Measurements from ENCODE around the gene LPP.

The LPP gene

GRCh38 chr3:188759336-188760005, 605.5 kb downstream of the LPP start:
- POLR2A ChIA-PET: no interaction called here
- DNase-seq (ENCODE audit: extremely low spot score): no peak
- CTCF ChIA-PET: no interaction called here
- TF ChIP-seq FOXK2 (IDR thresholded peaks at IDR 0.05) (no peak), HDGF (IDR thresholded peaks at IDR 0.05; ENCODE audit: borderline replicate concordance) (no peak), NFRKB (IDR thresholded peaks at IDR 0.05) (no peak), LEF1 (IDR thresholded peaks at IDR 0.05; ENCODE audit: borderline replicate concordance) (no peak), FOXA1 (IDR thresholded peaks at IDR 0.05) (no peak), PKNOX1 (IDR thresholded peaks at IDR 0.05) (no peak), FOXM1 (IDR thresholded peaks at IDR 0.05; ENCODE audit: borderline replicate concordance) (no peak), TARDBP (IDR thresholded peaks at IDR 0.05) (no peak), ELF4 (IDR thresholded peaks at IDR 0.05) (no peak), CTBP1 (IDR thresholded peaks at IDR 0.05; ENCODE audit: borderline replicate concordance) (no peak), SUZ12 (IDR thresholded peaks at IDR 0.05) (no peak), ARNT (IDR thresholded peaks at IDR 0.05) (no peak)

DNA sequence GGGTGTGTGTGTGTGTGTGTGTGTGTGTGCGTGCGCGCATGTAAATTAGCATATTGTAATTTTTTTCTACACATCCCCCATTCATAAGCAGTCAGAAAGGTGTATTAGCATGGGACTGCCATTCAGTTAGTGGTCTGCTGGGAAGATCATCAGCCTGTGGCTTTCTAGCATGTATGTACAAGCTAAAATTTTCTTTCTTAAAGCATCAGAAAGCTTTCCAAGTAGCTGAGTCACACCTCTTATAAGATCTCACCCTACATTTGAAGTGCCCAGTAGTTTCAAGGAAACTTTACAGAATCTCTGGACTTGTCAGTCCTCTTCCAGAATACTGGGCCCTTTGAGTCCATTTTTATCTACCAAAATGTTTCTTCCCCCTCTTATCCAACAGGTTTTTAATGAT, 606.5 kb downstream of the LPP start:
- POLR2A ChIA-PET: no interaction called here
- DNase-seq (ENCODE audit: extremely low spot score): no peak
- no peak for TF ChIP-seq FOXA1 (IDR thresholded peaks at IDR 0.05)
- no peak for TF ChIP-seq TARDBP (IDR thresholded peaks at IDR 0.05)
- TF ChIP-seq ELF4 (IDR thresholded peaks at IDR 0.05): no peak
- no peak for TF ChIP-seq SP1 (IDR thresholded peaks at IDR 0.05)
- TF ChIP-seq CTBP1 (IDR thresholded peaks at IDR 0.05; ENCODE audit: borderline replicate concordance): no peak
- no peak for TF ChIP-seq SUZ12 (IDR thresholded peaks at IDR 0.05)
- TF ChIP-seq FOXK2 (IDR thresholded peaks at IDR 0.05): no peak
- TF ChIP-seq NFRKB (IDR thresholded peaks at IDR 0.05): no peak
- no peak for TF ChIP-seq LEF1 (IDR thresholded peaks at IDR 0.05; ENCODE audit: borderline replicate concordance)
- TF ChIP-seq L3MBTL2 (conservative IDR thresholded peaks at IDR 0.05): no peak
- CTCF ChIA-PET: interaction anchor here (0.7 kb wide), 1 partner anchor 11 kb away, joined by 3 read pairs; no protein-coding TSS in a partner anchor

DNA sequence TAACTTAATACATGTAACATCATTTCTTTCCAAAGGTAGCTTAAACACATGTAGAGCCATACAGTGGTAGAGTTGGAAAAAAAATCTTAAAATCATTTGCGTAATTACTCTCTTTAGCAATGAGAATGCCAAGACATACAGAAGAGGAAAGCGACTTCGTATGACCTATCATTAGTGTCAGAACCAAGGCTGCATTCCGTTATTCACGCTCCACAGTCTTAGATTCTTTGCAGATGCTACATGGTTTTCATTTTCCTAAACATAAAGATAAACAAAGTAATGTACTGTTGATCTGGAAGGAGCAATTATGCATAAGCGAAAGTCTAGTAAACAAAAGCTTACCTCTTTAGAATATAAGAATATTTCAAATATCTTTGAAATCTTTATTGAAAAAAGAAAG, 607.5 kb downstream of the LPP start:
- ChIA-PET CTCF (no interaction called here), POLR2A (interaction anchor here (0.6 kb wide), 1 partner anchor 78 kb away, joined by 3 read pairs; no protein-coding TSS in a partner anchor)
- TF ChIP-seq FOXM1 (IDR thresholded peaks at IDR 0.05; ENCODE audit: borderline replicate concordance): no peak
- no peak for TF ChIP-seq HDGF (IDR thresholded peaks at IDR 0.05; ENCODE audit: borderline replicate concordance)
- TF ChIP-seq LEF1 (IDR thresholded peaks at IDR 0.05; ENCODE audit: borderline replicate concordance): no peak
- no peak for TF ChIP-seq SUZ12 (IDR thresholded peaks at IDR 0.05)
- no peak for TF ChIP-seq FOXA1 (IDR thresholded peaks at IDR 0.05)
- TF ChIP-seq PKNOX1 (IDR thresholded peaks at IDR 0.05): no peak
- TF ChIP-seq ARNT (IDR thresholded peaks at IDR 0.05): no peak
- TF ChIP-seq FOXK2 (IDR thresholded peaks at IDR 0.05): no peak
- no peak for TF ChIP-seq SP1 (IDR thresholded peaks at IDR 0.05)
- no peak for TF ChIP-seq NFRKB (IDR thresholded peaks at IDR 0.05)
- no peak for TF ChIP-seq ZNF384 (IDR thresholded peaks at IDR 0.05)
- no peak for TF ChIP-seq ELF4 (IDR thresholded peaks at IDR 0.05)
- TF ChIP-seq TARDBP (IDR thresholded peaks at IDR 0.05): no peak
- TF ChIP-seq L3MBTL2 (conservative IDR thresholded peaks at IDR 0.05): no peak
- no peak for TF ChIP-seq BHLHE40 (IDR thresholded peaks at IDR 0.05; ENCODE audit: borderline replicate concordance)
- TF ChIP-seq CTBP1 (IDR thresholded peaks at IDR 0.05; ENCODE audit: borderline replicate concordance): no peak
- no peak for DNase-seq (ENCODE audit: extremely low spot score)

DNA sequence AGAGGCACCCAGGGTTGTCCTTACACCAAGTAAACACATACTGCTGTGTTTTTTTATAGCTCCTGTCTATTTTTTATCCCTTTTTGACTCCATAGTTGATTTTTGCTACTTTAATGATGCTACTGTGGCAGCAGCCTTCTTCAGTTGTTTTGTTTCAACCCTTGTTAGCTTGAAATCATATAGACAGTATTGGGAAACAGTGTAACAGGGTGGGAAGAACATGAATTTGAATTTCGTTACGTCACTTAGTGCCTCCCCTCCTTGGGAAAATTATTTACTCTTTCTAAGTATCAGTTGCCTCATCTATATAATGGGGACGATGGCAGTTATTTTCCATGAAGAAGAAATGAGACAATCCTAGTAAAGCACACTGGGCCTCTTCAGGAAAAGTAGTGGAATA, 608.0 kb downstream of the LPP start:
- TF ChIP-seq FOXK2 (IDR thresholded peaks at IDR 0.05) (no peak), ARNT (IDR thresholded peaks at IDR 0.05) (no peak), FOXM1 (IDR thresholded peaks at IDR 0.05; ENCODE audit: borderline replicate concordance) (no peak), PKNOX1 (IDR thresholded peaks at IDR 0.05) (no peak), SP1 (IDR thresholded peaks at IDR 0.05) (no peak), TARDBP (IDR thresholded peaks at IDR 0.05) (no peak), NFRKB (IDR thresholded peaks at IDR 0.05) (no peak), SUZ12 (IDR thresholded peaks at IDR 0.05) (no peak), ELF4 (IDR thresholded peaks at IDR 0.05) (no peak), L3MBTL2 (conservative IDR thresholded peaks at IDR 0.05) (no peak), FOXA1 (IDR thresholded peaks at IDR 0.05) (no peak), LEF1 (IDR thresholded peaks at IDR 0.05; ENCODE audit: borderline replicate concordance) (no peak), CTBP1 (IDR thresholded peaks at IDR 0.05; ENCODE audit: borderline replicate concordance) (no peak)
- DNase-seq (ENCODE audit: extremely low spot score): no peak
- ChIA-PET CTCF (no interaction called here), POLR2A (interaction anchor here (0.6 kb wide), 1 partner anchor 78 kb away, joined by 3 read pairs; no protein-coding TSS in a partner anchor)

DNA sequence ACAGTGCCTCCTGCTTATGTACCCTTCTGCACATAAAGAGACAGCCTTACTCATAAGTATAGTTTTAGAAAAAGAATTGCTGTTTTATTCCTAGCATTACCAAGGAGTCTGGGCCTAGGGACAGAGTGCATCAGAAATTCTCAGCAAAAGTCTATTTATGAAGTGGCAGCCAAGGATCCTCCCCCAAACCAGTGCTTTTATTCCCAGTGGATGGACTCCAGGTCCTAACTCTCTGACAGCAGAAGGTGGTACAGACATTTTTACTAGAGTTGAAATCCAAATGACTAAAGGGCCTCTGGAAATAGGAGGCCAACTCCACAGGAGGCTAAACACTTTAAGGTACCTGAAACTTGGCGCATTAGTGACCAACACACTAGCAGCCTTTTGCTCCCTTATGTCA, 610.7 kb downstream of the LPP start:
- ChIA-PET CTCF (no interaction called here), POLR2A (no interaction called here)
- TF ChIP-seq LEF1 (IDR thresholded peaks at IDR 0.05; ENCODE audit: borderline replicate concordance) (no peak), NFRKB (IDR thresholded peaks at IDR 0.05) (no peak), ZNF384 (IDR thresholded peaks at IDR 0.05) (no peak), ELF4 (IDR thresholded peaks at IDR 0.05) (no peak), FOXK2 (IDR thresholded peaks at IDR 0.05) (no peak), CTBP1 (IDR thresholded peaks at IDR 0.05; ENCODE audit: borderline replicate concordance) (no peak), FOXM1 (IDR thresholded peaks at IDR 0.05; ENCODE audit: borderline replicate concordance) (no peak), L3MBTL2 (conservative IDR thresholded peaks at IDR 0.05) (no peak), PKNOX1 (IDR thresholded peaks at IDR 0.05) (no peak), BHLHE40 (IDR thresholded peaks at IDR 0.05; ENCODE audit: borderline replicate concordance) (no peak), SP1 (IDR thresholded peaks at IDR 0.05) (no peak), TARDBP (IDR thresholded peaks at IDR 0.05) (no peak), SUZ12 (IDR thresholded peaks at IDR 0.05) (no peak), HDGF (IDR thresholded peaks at IDR 0.05; ENCODE audit: borderline replicate concordance) (no peak), ARNT (IDR thresholded peaks at IDR 0.05) (no peak), FOXA1 (IDR thresholded peaks at IDR 0.05) (no peak)
- no peak for DNase-seq (ENCODE audit: extremely low spot score)
